Endothelial cell of umbilical vein (primary cell): ENCODE results near the gene DPYD. TPM values are rescaled to one million over a fixed set of nuclear protein-coding genes. Genes with fewer than 3 reads are reported as not detected.

Source experiments
- BruUV-seq: library from RNA; stranded (reverse); fragments of 400-500 nt; replicated peaks from 2 replicates; lab custom pipeline; 2021; lab: Mats Ljungman, UMichigan
- CTCF ChIA-PET: fragments of 300-600, 350-600 bp; sonication (Branson Sonifier 250); formaldehyde crosslinking; loops from one replicate; lab custom pipeline; 2021; ENCODE audit warnings: antibody characterized with exemption, inconsistent platforms; lab: Charles Lee
- POLR2A ChIA-PET: fragments of 300-600, 350-600 bp; sonication (Branson Sonifier 250); formaldehyde crosslinking; loops from one replicate; lab custom pipeline; 2021; ENCODE audit warnings: antibody characterized with exemption, inconsistent platforms; lab: Charles Lee
- DNase-seq: peaks from one replicate; pipeline ENCODE4 v3.0.0-alpha.2; 2011; ENCODE audit warnings: low read depth, low spot score
- FAIRE-seq: peaks from 2 replicates; lab custom pipeline; 2011; peaks lifted over from hg19 to GRCh38; lab: Jason Lieb, UNC
- H2AFZ ChIP-seq: 2 replicates; pipeline ENCODE4 v1.6.0; 2012; ENCODE audit warnings: low read depth, low read length, control low read depth, inconsistent platforms
- H3K27ac ChIP-seq: 2 replicates; pipeline ENCODE4 v1.5.1; 2011; ENCODE audit warnings: low read depth, mild to moderate bottlenecking, control low read depth, low read length, moderate library complexity; ENCODE audit not compliant: insufficient read depth
- H3K27me3 ChIP-seq, 2 experiments: 2 replicates each; pipeline versions ENCODE4 v1.6.0 to v1.6.1; 2011; ENCODE audit warnings: low read length in 2 of 2, mixed read lengths in 1 of 2; ENCODE audit not compliant: control insufficient read depth in 2 of 2, insufficient read depth in 2 of 2
- H3K36me3 ChIP-seq, 2 experiments: 2 replicates in 1 of 2; 3 replicates in 1 of 2; pipeline ENCODE4 v1.5.1; 2011; ENCODE audit warnings: low read length in 2 of 2, mild to moderate bottlenecking in 1 of 2, moderate library complexity in 1 of 2; ENCODE audit not compliant: control insufficient read depth in 2 of 2, insufficient read depth in 2 of 2; ENCODE audit errors: extremely low read depth in 1 of 2
- H3K4me1 ChIP-seq: 3 replicates; pipeline ENCODE4 v1.5.1; 2011; ENCODE audit warnings: mild to moderate bottlenecking, low read length; ENCODE audit not compliant: control insufficient read depth, insufficient read depth; ENCODE audit errors: extremely low read depth
- H3K4me2 ChIP-seq: 2 replicates; pipeline ENCODE4 v1.6.1; 2011; ENCODE audit warnings: low read length, control low read depth, mixed read lengths; ENCODE audit not compliant: insufficient read depth
- H3K4me3 ChIP-seq, 3 experiments: fragments of 200-600 bp in 1 of 3; sonication (generic), shearing (Covaris generic) in 1 of 3; replicated peaks in 1 of 3; 2 replicates each; pipeline ENCODE4 v1.5.1; 2011 to 2016; ENCODE audit warnings: control low read depth in 3 of 3, low read length in 3 of 3, mild to moderate bottlenecking in 2 of 3, inconsistent platforms in 1 of 3, low read depth in 1 of 3, moderate library complexity in 1 of 3; ENCODE audit not compliant: insufficient read depth in 1 of 3
- H3K79me2 ChIP-seq: 2 replicates; pipeline ENCODE4 v1.6.0; 2012; ENCODE audit warnings: low read length, inconsistent platforms; ENCODE audit not compliant: control insufficient read depth, insufficient read depth
- H3K9ac ChIP-seq: replicated peaks from 2 replicates; pipeline ENCODE3; 2011; ENCODE audit warnings: low read length, control low read depth; ENCODE audit not compliant: insufficient read depth; ENCODE audit errors: extremely low read depth
- H3K9me1 ChIP-seq: replicated peaks from 3 replicates; pipeline ENCODE4 v1.6.0; 2011; ENCODE audit warnings: mild to moderate bottlenecking, low read length; ENCODE audit not compliant: control insufficient read depth, insufficient read depth; ENCODE audit errors: extremely low read depth
- H3K9me3 ChIP-seq: replicated peaks from 2 replicates; pipeline ENCODE4 v1.5.1; 2012; ENCODE audit warnings: low read length, inconsistent platforms; ENCODE audit not compliant: control insufficient read depth, insufficient read depth
- H4K20me1 ChIP-seq: replicated peaks from 2 replicates; pipeline ENCODE3; 2011; ENCODE audit warnings: mild to moderate bottlenecking, low read length; ENCODE audit not compliant: control insufficient read depth, insufficient read depth; ENCODE audit errors: extremely low read depth
- CTCF ChIP-seq, 2 donors: IDR thresholded peaks; 1 replicate in 1 of 2; 2 replicates in 1 of 2; pipeline ENCODE4 v1.5.1; 2011; ENCODE audit warnings: low read length in 2 of 2, mild to moderate bottlenecking in 2 of 2, moderate library complexity in 2 of 2, control low read depth in 1 of 2, inconsistent platforms in 1 of 2, low read depth in 1 of 2; ENCODE audit not compliant: insufficient read depth in 1 of 2; ENCODE audit errors: extremely low read depth in 1 of 2
- EZH2 ChIP-seq: IDR thresholded peaks from 2 replicates; pipeline ENCODE4 v1.6.1; 2012; ENCODE audit warnings: borderline replicate concordance, low read depth, mild to moderate bottlenecking, moderate library complexity, low read length, inconsistent platforms; ENCODE audit not compliant: severe bottlenecking
- FOS ChIP-seq: IDR thresholded peaks from 2 replicates; pipeline ENCODE4 v1.6.1; 2011; ENCODE audit warnings: mild to moderate bottlenecking, low read length, moderate library complexity, borderline replicate concordance; ENCODE audit not compliant: insufficient read depth
- GATA2 ChIP-seq: IDR thresholded peaks from 2 replicates; pipeline ENCODE4 v1.7.0; 2011; ENCODE audit warnings: low read depth, mild to moderate bottlenecking, moderate library complexity, mixed read lengths, low read length; ENCODE audit not compliant: insufficient read length, insufficient read depth
- JUN ChIP-seq: IDR thresholded peaks from 2 replicates; pipeline ENCODE4 v1.6.1; 2011; ENCODE audit warnings: borderline replicate concordance, low read depth; ENCODE audit not compliant: insufficient read length, insufficient read depth
- POLR2A ChIP-seq: IDR thresholded peaks from 2 replicates; pipeline ENCODE4 v1.6.1; 2012; ENCODE audit warnings: low read depth, mild to moderate bottlenecking, control low read depth, low read length
- POLR2AphosphoS5 ChIP-seq: IDR thresholded peaks from 2 replicates; pipeline ENCODE4 v1.6.1; 2012; ENCODE audit warnings: low read depth, mild to moderate bottlenecking, control low read depth, low read length, moderate library complexity; ENCODE audit not compliant: insufficient read depth
- dilution Hi-C: fragments of 300-500 bp; cut with MboI; formaldehyde crosslinking; loops from one replicate; pipeline ENCODE4 v1.15.0; 2019; ENCODE audit warnings: low sequenced_read_pairs; ENCODE audit not compliant: extremely low pct_ligation_motif_present
- intact Hi-C: fragments of 100-400 bp; cut with micrococcal nuclease; formaldehyde crosslinking; loops from one replicate; pipeline ENCODE4 v1.10.0; 2022
- polyA plus RNA-seq, 4 experiments: library from polyadenylated mRNA; depleted of rRNA in 3 of 4; stranded (reverse) in 3 of 4; unstranded in 1 of 4; fragments of >200 nt; gene quantifications; 2 replicates each; pipeline versions ENCODE4 v1.2.1 to v1.2.3, GENCODE V29; 2011 to 2012; ENCODE audit warnings: missing spikeins in 1 of 4
- total RNA-seq: library from RNA; stranded (reverse); gene quantifications from 2 replicates; pipeline ENCODE4 v1.2.3, GENCODE V29; 2021

The DPYD gene
- total and polyA plus RNA-seq, 2 donors (not counting 3 experiments of a cell fraction or from before 2014, with no cell fraction given), result 4.6 to 15.1 TPM

- Histone ChIP-seq H3K9ac (no peak overlapping the region), H3K27me3 (no peaks in the 10 kb centered on the region), H3K9me3 (no peaks in the 10 kb centered on the region), H3K4me2 (no peak overlapping the region), H3K4me1 (peaks cover 33% of the 10 kb centered on the region), H3K4me3 (no peak overlapping the region), H4K20me1 (no peaks in the 10 kb centered on the region), H3K36me3 (no peaks in the 10 kb centered on the region), H2AFZ (no peak overlapping the region), H3K79me2 (no peaks in the 10 kb centered on the region), H3K27ac (no peak overlapping the region), H3K9me1 (peaks cover 2% of the 10 kb centered on the region)
- dilution Hi-C loops, result no loop called here
- ChIA-PET CTCF (interaction anchor here (3.3 kb wide), 1 partner anchor 42 kb away, joined by 9 read pairs; no protein-coding TSS in a partner anchor), POLR2A (no interaction called here)
- DNase-seq (no peak), FAIRE-seq (no peak)
- TF ChIP-seq GATA2 (no peak), POLR2AphosphoS5 (no peak), POLR2A (no peak), JUN (no peak), EZH2 (no peak), FOS (no peak), CTCF (IDR thresholded peaks at IDR 0.05; ENCODE audit: extremely low read depth in 1 of 2, insufficient read depth in 1 of 2, low read depth in 1 of 2, low read length in 2 of 2) (no peak)
- BruUV-seq, result no TSS peak
- intact Hi-C loops, result loop anchor here (10.0 kb wide), 1 partner anchor 1399 kb away; no protein-coding TSS in a partner anchor
Measured at GRCh38 chr1:97095764-97096163, 825.1 kb downstream of the DPYD start.
